HEK293 (cell line): Measurements from ENCODE around the gene L3MBTL4.
A peak's percentile ranks its signal among the peaks of the same experiment; 100 is the strongest.

ENCODE experiments used
- CTCF ChIA-PET: fragments of 350-600 bp; formaldehyde crosslinking; extraction: SDS; loops from one replicate; lab custom pipeline; 2021; ENCODE audit warnings: antibody characterized with exemption; lab: Yijun Ruan, JAX
- POLR2A ChIA-PET: fragments of 300-600 bp; formaldehyde crosslinking; extraction: SDS; loops from one replicate; lab custom pipeline; 2020; ENCODE audit warnings: antibody characterized with exemption, inconsistent platforms; lab: Yijun Ruan, JAX
- H3K27ac ChIP-seq: fragments of 200-500 bp; sonication (Bioruptor generic); 2 replicates; pipeline ENCODE4 v1.5.1; 2014; ENCODE audit warnings: low read depth, low read length, control low read depth, inconsistent platforms; ENCODE audit errors: extremely low read depth
- H3K36me3 ChIP-seq, 2 experiments: fragments of 200-500 bp in 1 of 2; sonication (Bioruptor generic) in 1 of 2; 1 replicate in 1 of 2; 2 replicates in 1 of 2; pipeline ENCODE4 v1.5.1; 2014 to 2017; ENCODE audit warnings: inconsistent platforms in 2 of 2, low read length in 2 of 2; ENCODE audit not compliant: control insufficient read depth in 2 of 2, insufficient read depth in 1 of 2
- H3K4me1 ChIP-seq: fragments of 200-500 bp; sonication (Bioruptor generic); 2 replicates; pipeline ENCODE4 v1.5.1; 2014; ENCODE audit warnings: mild to moderate bottlenecking, low read length, inconsistent platforms; ENCODE audit not compliant: control insufficient read depth, insufficient read depth
- H3K4me3 ChIP-seq: 2 replicates; pipeline ENCODE4 v1.5.1; 2011; ENCODE audit warnings: low read depth, mild to moderate bottlenecking, control low read depth, low read length, moderate library complexity
- H3K9me3 ChIP-seq: fragments of 200-500 bp; sonication (Bioruptor generic); 2 replicates; pipeline ENCODE4 v1.5.1; 2014; ENCODE audit warnings: low read depth, low read length, inconsistent platforms; ENCODE audit not compliant: control insufficient read depth, insufficient read depth
- AEBP2 ChIP-seq: fragments of 450-650 bp; formaldehyde crosslinking; IDR thresholded peaks from 2 replicates; pipeline ENCODE4 v1.5.1; 2016; ENCODE audit warnings: missing biosample characterization, missing genetic modification characterization, borderline replicate concordance
- BCL11B ChIP-seq: fragments of 450-650 bp; formaldehyde crosslinking; IDR thresholded peaks from 2 replicates; pipeline ENCODE4 v1.5.1; 2016; ENCODE audit warnings: low read depth, missing biosample characterization, missing genetic modification characterization
- EGR2 ChIP-seq: fragments of 450-650 bp; formaldehyde crosslinking; IDR thresholded peaks from 2 replicates; pipeline ENCODE4 v1.5.1; 2016; ENCODE audit warnings: low read depth, missing biosample characterization, missing genetic modification characterization
- FEZF1 ChIP-seq: fragments of 450-650 bp; formaldehyde crosslinking; IDR thresholded peaks from 2 replicates; pipeline ENCODE4 v1.5.1; 2016; ENCODE audit warnings: missing biosample characterization, missing genetic modification characterization
- GLIS1 ChIP-seq: fragments of 450-650 bp; formaldehyde crosslinking; IDR thresholded peaks from 2 replicates; pipeline ENCODE4 v1.5.1; 2016; ENCODE audit warnings: missing biosample characterization, missing genetic modification characterization
- KLF10 ChIP-seq: fragments of 450-650 bp; IDR thresholded peaks from 2 replicates; pipeline ENCODE4 v1.5.1; 2018; ENCODE audit warnings: missing biosample characterization, mild to moderate bottlenecking, missing genetic modification characterization
- ZBTB20 ChIP-seq: fragments of 450-650 bp; formaldehyde crosslinking; IDR thresholded peaks from 2 replicates; pipeline ENCODE4 v1.5.1; 2016; ENCODE audit warnings: missing biosample characterization, missing genetic modification characterization
- ZBTB49 ChIP-seq: fragments of 450-650 bp; formaldehyde crosslinking; IDR thresholded peaks from 2 replicates; pipeline ENCODE4 v1.5.1; 2016; ENCODE audit warnings: missing biosample characterization, missing genetic modification characterization, low read depth
- ZFHX2 ChIP-seq: fragments of 450-650 bp; formaldehyde crosslinking; conservative IDR thresholded peaks from 2 replicates; pipeline ENCODE4 v1.5.1; 2016; ENCODE audit warnings: missing biosample characterization, missing genetic modification characterization
- ZIC2 ChIP-seq: fragments of 450-650 bp; formaldehyde crosslinking; IDR thresholded peaks from 2 replicates; pipeline ENCODE4 v1.5.1; 2016; ENCODE audit warnings: missing biosample characterization, missing genetic modification characterization
- ZNF138 ChIP-seq: fragments of 450-650 bp; formaldehyde crosslinking; IDR thresholded peaks from 2 replicates; pipeline ENCODE4 v1.5.1; 2016; ENCODE audit warnings: missing biosample characterization, missing genetic modification characterization, borderline replicate concordance
- ZNF202 ChIP-seq: fragments of 450-650 bp; formaldehyde crosslinking; IDR thresholded peaks from 2 replicates; pipeline ENCODE4 v1.5.1; 2016; ENCODE audit warnings: missing biosample characterization, missing genetic modification characterization, borderline replicate concordance
- ZNF221 ChIP-seq: fragments of 450-650 bp; formaldehyde crosslinking; IDR thresholded peaks from 2 replicates; pipeline ENCODE4 v1.5.1; 2017; ENCODE audit warnings: missing biosample characterization, missing genetic modification characterization, borderline replicate concordance
- ZNF248 ChIP-seq: fragments of 450-650 bp; formaldehyde crosslinking; IDR thresholded peaks from 2 replicates; pipeline ENCODE4 v1.5.1; 2017; ENCODE audit warnings: missing biosample characterization, missing genetic modification characterization
- ZNF324 ChIP-seq: fragments of 450-650 bp; formaldehyde crosslinking; IDR thresholded peaks from 2 replicates; pipeline ENCODE4 v1.5.1; 2016; ENCODE audit warnings: missing biosample characterization, missing genetic modification characterization
- ZNF423 ChIP-seq: fragments of 450-650 bp; formaldehyde crosslinking; IDR thresholded peaks from 2 replicates; pipeline ENCODE4 v1.5.1; 2016; ENCODE audit warnings: missing biosample characterization, missing genetic modification characterization
- ZNF580 ChIP-seq: fragments of 450-650 bp; formaldehyde crosslinking; IDR thresholded peaks from 2 replicates; pipeline ENCODE4 v1.5.1; 2016; ENCODE audit warnings: missing biosample characterization, missing genetic modification characterization
- ZNF624 ChIP-seq: fragments of 450-650 bp; formaldehyde crosslinking; IDR thresholded peaks from 2 replicates; pipeline ENCODE4 v1.5.1; 2017; ENCODE audit warnings: missing biosample characterization, missing genetic modification characterization
- ZNF658 ChIP-seq: fragments of 450-650 bp; formaldehyde crosslinking; IDR thresholded peaks from 2 replicates; pipeline ENCODE4; 2016; ENCODE audit warnings: missing biosample characterization, missing genetic modification characterization
- ZNF701 ChIP-seq: fragments of 450-650 bp; formaldehyde crosslinking; IDR thresholded peaks from 2 replicates; pipeline ENCODE4 v1.5.1; 2016; ENCODE audit warnings: missing biosample characterization, missing genetic modification characterization
- ZNF707 ChIP-seq: fragments of 450-650 bp; formaldehyde crosslinking; IDR thresholded peaks from 2 replicates; pipeline ENCODE4 v1.5.1; 2016; ENCODE audit warnings: missing biosample characterization, missing genetic modification characterization
- ZNF776 ChIP-seq: fragments of 450-650 bp; formaldehyde crosslinking; IDR thresholded peaks from 2 replicates; pipeline ENCODE4 v1.5.0; 2017; ENCODE audit warnings: missing biosample characterization, missing genetic modification characterization, borderline replicate concordance
- TF ChIP-seq, protein P1 (sequence below): fragments of 450-650 bp; IDR thresholded peaks from 2 replicates; pipeline ENCODE4 v1.5.1; 2018; ENCODE audit warnings: missing biosample characterization, mild to moderate bottlenecking, missing genetic modification characterization

The L3MBTL4 gene

GRCh38 chr18:6023551-6023950 lies 391.2 kb downstream of the L3MBTL4 start:
- POLR2A ChIA-PET, result no interaction called here
- Histone ChIP-seq H3K36me3 (no peaks in the 10 kb centered on the region), H3K27ac (no peak overlapping the region), H3K4me1 (peaks cover 22% of the 10 kb centered on the region), H3K4me3 (no peak overlapping the region), H3K9me3 (no peaks in the 10 kb centered on the region)
- CTCF ChIA-PET, result no interaction called here
- no peak for TF ChIP-seq ZNF580 (tag by site-specific recombination)
- no peak for TF ChIP-seq ZNF202 (tag by site-specific recombination)
- TF ChIP-seq ZNF624 (tag by site-specific recombination), result no peak
- TF ChIP-seq ZNF423 (tag by site-specific recombination), result no peak
- TF ChIP-seq KLF10 (tag by site-specific recombination), result no peak
- no peak for TF ChIP-seq ZNF324 (tag by site-specific recombination)
- TF ChIP-seq ZNF138 (tag by site-specific recombination), result no peak

DNA sequence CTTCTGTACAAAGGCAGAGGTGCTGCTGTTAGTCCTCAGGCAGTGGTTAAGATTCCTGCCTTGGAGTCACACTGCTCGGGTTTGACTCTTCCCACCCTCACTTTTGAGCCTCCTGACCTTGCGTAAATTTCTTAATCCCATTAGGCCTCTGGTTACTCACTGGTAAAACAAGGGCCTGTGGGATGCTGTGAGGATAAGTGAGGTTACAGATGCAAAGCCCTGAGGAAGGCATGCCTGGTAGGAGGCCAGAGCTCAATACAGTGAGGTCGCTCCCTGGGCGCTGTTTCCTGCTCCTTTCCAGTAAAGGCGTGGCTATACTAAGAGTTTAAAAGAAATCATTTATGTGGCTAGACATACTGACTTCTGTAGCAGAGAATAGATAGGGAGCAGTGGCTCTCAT lies 391.9 kb downstream of the L3MBTL4 start:
- H3K4me3 ChIP-seq, result no peak overlapping the region
- no peaks in the 10 kb centered on the region for H3K9me3 ChIP-seq
- H3K27ac ChIP-seq, result no peak overlapping the region
- TF ChIP-seq FEZF1 (tag by site-specific recombination), result no peak
- TF ChIP-seq ZIC2 (tag by site-specific recombination), result peak; percentile 45
- peak; percentile 45; the same call in 1 of the 2 replicates for TF ChIP-seq GLIS1
- TF ChIP-seq, all 188 proteins: peak for 2
- POLR2A ChIA-PET, result no interaction called here
- CTCF ChIA-PET, result no interaction called here
- peaks cover 22% of the 10 kb centered on the region for H3K4me1 ChIP-seq
- no peaks in the 10 kb centered on the region for H3K36me3 ChIP-seq

- POLR2A ChIA-PET, result no interaction called here
- Histone ChIP-seq H3K27ac (no peak overlapping the region), H3K4me3 (no peak overlapping the region), H3K4me1 (peaks cover 22% of the 10 kb centered on the region), H3K36me3 (no peaks in the 10 kb centered on the region), H3K9me3 (no peaks in the 10 kb centered on the region)
- peak; percentile 56 for TF ChIP-seq EGR2
- TF ChIP-seq ZNF776 (tag by site-specific recombination), result no peak
- no peak for TF ChIP-seq ZNF221 (tag by site-specific recombination)
- no peak for TF ChIP-seq BCL11B (tag by site-specific recombination)
- no peak for TF ChIP-seq ZNF248
- TF ChIP-seq ZBTB20 (tag by site-specific recombination), result no peak
- TF ChIP-seq ZFHX2 (tag by site-specific recombination), result 0 out of 2 replicates have a peak, but pooled peaks have one; percentile 16
- CTCF ChIA-PET, result no interaction called here
Measured at GRCh38 chr18:6022074-6022444, 392.7 kb downstream of the L3MBTL4 start.

- peaks cover 22% of the 10 kb centered on the region for H3K4me1 ChIP-seq
- H3K4me3 ChIP-seq, result no peak overlapping the region
- H3K27ac ChIP-seq, result no peak overlapping the region
- H3K36me3 ChIP-seq, result no peaks in the 10 kb centered on the region
- no peaks in the 10 kb centered on the region for H3K9me3 ChIP-seq
- ChIA-PET CTCF (no interaction called here), POLR2A (no interaction called here)
- TF ChIP-seq ZNF701 (tag by site-specific recombination) (no peak), ZNF658 (no peak), ZNF707 (tag by site-specific recombination) (no peak), ZBTB49 (no peak), AEBP2 (tag by site-specific recombination) (no peak)
- TF ChIP-seq, protein P1, sequence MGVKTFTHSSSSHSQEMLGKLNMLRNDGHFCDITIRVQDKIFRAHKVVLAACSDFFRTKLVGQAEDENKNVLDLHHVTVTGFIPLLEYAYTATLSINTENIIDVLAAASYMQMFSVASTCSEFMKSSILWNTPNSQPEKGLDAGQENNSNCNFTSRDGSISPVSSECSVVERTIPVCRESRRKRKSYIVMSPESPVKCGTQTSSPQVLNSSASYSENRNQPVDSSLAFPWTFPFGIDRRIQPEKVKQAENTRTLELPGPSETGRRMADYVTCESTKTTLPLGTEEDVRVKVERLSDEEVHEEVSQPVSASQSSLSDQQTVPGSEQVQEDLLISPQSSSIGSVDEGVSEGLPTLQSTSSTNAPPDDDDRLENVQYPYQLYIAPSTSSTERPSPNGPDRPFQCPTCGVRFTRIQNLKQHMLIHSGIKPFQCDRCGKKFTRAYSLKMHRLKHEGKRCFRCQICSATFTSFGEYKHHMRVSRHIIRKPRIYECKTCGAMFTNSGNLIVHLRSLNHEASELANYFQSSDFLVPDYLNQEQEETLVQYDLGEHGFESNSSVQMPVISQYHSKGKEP (tag by site-specific recombination), result no peak
Measured at GRCh38 chr18:6021306-6022073, 393.2 kb downstream of the L3MBTL4 start.
